ENCODE data around the gene DGAT2.
"Not testable (repeated sequence)": the region's sequence is repeated elsewhere in the genome, so short reads cannot be mapped to it uniquely, and the experiment has no call there.

Gene DGAT2

DNA sequence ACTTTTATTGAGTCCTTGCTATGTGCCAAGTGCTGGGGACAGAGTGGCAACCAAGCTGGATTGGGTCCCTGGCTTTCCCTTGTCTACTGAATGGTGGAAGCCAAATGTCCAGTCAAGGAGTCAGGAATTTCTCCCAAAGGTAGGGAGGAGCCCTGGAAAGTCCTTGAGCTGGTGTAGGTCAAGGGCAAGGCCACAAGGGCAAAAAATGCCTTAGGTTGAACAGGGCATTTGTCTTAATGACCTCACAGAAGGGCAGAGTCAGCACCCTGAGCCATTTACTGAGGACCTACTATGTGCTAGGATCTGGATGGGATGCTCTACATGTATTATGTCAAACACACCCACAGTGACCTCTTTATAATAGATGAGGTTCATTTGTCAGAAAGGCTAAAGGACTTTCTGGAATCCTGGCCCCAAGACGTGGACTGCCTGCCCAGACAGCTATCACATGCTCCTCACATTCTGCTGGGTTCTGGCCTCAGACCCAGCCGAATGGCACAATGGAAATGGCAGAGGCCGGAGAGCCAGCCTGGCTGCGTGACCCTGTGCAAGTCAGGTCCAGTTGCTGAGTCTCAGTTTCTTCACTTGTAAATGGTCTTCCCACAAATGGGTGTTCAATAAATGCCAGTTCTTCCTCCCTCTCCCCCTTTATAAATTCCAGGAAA lies 33.3 kb upstream of the DGAT2 start:
- CTCF ChIA-PET = no interaction called here
- peaks cover 25% of the 10 kb centered on the region for H3K27me3 Mint-ChIP-seq
- no peaks in the 10 kb centered on the region for H3K36me3 Mint-ChIP-seq
- no peak for DNase-seq
- no peak overlapping the region for H3K4me3 Mint-ChIP-seq
- H3K27ac Mint-ChIP-seq = no peak overlapping the region
- H3K4me1 Mint-ChIP-seq = no peaks in the 10 kb centered on the region
- H3K9me3 Mint-ChIP-seq = no peaks in the 10 kb centered on the region

DNA sequence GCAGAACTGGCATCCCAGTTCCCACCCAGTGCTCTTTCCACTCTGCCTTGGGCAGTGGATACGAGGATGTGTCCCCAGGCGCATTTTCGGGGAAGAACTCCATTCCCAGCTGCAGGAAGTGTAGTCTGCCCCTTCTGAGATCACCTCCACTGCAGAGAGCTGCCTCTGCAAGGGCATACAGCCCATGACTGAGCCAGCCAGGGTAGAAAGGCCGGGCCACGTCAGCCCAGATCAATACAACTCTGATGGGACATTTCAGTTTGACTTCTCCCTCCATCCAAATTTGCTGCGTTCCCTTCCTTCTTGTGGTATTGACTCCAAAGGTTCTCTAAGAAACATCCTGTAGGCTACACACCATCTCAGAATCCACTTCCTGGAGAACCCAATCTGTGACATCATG lies 31.3 kb upstream of the DGAT2 start:
- peaks cover 33% of the 10 kb centered on the region for H3K27me3 Mint-ChIP-seq
- H3K36me3 Mint-ChIP-seq = no peaks in the 10 kb centered on the region
- H3K9me3 Mint-ChIP-seq = no peaks in the 10 kb centered on the region
- H3K27ac Mint-ChIP-seq = no peak overlapping the region
- DNase-seq = no peak
- no peak overlapping the region for H3K4me3 Mint-ChIP-seq
- no peaks in the 10 kb centered on the region for H3K4me1 Mint-ChIP-seq
- CTCF ChIA-PET = interaction anchor here (0.6 kb wide), 1 partner anchor 343 kb away, joined by 3 read pairs; no protein-coding TSS in a partner anchor

DNA sequence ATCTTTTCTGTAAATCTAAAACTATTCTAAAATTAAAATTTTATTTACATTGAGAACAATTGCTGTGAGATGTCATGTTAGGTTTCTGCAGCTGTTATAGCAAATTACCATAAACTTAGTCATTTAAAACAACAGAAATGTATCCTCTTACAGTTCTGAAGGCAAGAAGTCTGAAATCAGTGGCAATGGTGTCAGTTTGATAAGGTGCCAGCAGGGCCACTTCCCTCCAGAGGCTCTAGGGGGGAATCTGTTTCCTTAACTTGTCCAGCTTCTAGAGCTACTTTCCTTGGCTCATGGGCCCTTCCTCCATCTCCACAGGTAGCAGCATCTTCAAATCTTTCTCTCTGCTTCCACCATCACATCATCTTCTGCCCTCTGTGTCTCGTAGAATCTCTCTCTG lies 27.9 kb upstream of the DGAT2 start:
- H3K4me1 Mint-ChIP-seq = no peaks in the 10 kb centered on the region
- no peaks in the 10 kb centered on the region for H3K9me3 Mint-ChIP-seq
- no peak overlapping the region for H3K27ac Mint-ChIP-seq
- H3K27me3 Mint-ChIP-seq = peaks cover 51% of the 10 kb centered on the region
- CTCF ChIA-PET = interaction anchor here (1.0 kb wide), 1 partner anchor 126 kb away, joined by 3 read pairs; no protein-coding TSS in a partner anchor
- H3K36me3 Mint-ChIP-seq = no peaks in the 10 kb centered on the region
- DNase-seq = no peak
- no peak overlapping the region for H3K4me3 Mint-ChIP-seq

DNA sequence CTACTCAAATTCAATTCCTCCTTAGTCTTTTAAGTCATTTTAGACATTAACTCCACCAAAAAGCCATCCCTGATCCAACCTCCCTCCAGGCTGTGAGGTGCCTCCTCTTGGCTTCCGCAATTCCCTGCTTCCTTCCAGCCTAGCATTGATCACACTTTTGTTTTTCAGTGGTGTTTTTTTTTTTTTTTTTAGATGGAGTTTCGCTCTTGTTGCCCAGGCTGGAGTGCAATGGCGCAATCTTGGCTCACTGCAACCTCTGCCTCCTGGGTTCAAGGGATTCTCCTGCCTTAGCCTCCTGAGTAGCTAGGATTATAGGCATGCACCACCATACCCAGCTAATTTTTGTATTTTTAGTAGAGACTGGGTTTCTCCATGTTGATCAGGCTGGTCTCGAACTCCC lies 25.4 kb upstream of the DGAT2 start:
- H3K27me3 Mint-ChIP-seq = peaks cover 59% of the 10 kb centered on the region
- DNase-seq, H3K9me3 Mint-ChIP-seq, H3K4me1 Mint-ChIP-seq, H3K4me3 Mint-ChIP-seq, H3K27ac Mint-ChIP-seq, H3K36me3 Mint-ChIP-seq, CTCF ChIA-PET: not testable (repeated sequence)

DNA sequence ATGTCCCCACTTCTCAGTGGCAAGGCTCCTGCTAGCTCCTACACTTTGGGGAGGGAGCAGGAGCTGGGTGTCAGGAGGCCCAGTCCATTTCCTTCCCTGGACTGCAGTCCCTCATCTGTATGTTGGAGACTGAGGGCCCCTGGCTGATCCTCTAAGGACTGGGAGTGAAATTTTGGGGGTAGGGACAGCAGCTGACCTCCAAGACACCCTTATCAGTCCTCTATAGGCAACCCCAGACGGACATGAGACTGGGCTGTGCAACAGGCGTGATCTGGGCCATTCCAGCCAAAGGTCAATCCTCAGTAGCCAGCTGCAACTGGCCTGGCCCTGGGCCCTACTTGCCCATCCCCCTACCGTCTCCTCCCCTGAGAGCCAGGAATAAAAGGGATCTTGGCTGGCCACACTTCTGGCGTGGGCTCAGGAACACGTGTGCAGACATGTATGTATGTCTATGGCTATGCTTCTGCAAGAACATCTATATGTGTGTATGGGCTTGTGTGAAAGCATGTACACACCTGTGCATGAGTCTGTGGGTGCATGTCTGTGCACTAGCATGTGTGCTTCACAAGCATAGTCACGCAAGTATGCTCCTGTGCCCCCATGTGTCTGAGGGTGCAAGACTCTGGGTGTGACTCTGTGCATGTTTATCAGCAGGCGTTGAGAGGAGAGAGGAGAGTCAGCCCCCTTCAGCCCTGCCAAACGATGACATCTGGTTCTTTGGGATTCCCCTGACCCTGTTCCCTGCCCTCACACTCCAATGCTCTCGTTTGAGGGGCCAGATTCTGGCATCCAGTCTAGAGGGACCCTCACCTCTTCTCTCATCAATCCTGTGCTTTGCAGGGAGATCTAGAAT lies 24.6 kb upstream of the DGAT2 start:
- no peak overlapping the region for H3K4me3 Mint-ChIP-seq
- no peaks in the 10 kb centered on the region for H3K9me3 Mint-ChIP-seq
- no peak for DNase-seq
- H3K27me3 Mint-ChIP-seq = peaks cover 59% of the 10 kb centered on the region
- H3K36me3 Mint-ChIP-seq = no peaks in the 10 kb centered on the region
- peaks cover 6% of the 10 kb centered on the region for H3K4me1 Mint-ChIP-seq
- no peak overlapping the region for H3K27ac Mint-ChIP-seq
- CTCF ChIA-PET = no interaction called here

- Mint-ChIP-seq H3K4me3 (no peak overlapping the region), H3K27me3 (peaks cover 51% of the 10 kb centered on the region), H3K27ac (no peak overlapping the region), H3K4me1 (peaks cover 6% of the 10 kb centered on the region), H3K9me3 (no peaks in the 10 kb centered on the region), H3K36me3 (no peaks in the 10 kb centered on the region)
- DNase-seq = no peak
- CTCF ChIA-PET = no interaction called here
Measured at GRCh38 chr11:75745807-75746206, 22.8 kb upstream of the DGAT2 start.

DNA sequence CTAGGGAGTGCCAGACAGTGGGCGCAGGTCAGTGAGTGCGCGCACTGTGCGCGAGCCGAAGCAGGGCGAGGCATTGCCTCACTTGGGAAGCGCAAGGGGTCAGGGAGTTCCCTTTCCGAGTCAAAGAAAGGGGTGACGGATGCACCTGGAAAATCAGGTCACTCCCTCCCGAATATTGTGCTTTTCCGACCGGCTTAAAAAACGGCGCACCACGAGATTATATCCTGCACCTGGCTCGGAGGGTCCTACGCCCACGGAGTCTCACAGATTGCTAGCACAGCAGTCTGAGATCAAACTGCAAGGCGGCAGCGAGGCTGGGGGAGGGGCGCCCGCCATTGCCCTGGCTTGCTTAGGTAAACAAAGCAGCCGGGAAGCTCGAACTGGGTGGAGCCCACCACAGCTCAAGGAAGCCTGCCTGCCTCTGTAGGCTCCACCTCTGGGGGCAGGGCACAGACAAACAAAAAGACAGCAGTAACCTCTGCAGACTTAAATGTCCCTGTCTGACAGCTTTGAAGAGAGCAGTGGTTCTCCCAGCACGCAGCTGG lies 19.8 kb upstream of the DGAT2 start:
- H3K4me1 Mint-ChIP-seq, DNase-seq, H3K36me3 Mint-ChIP-seq, H3K27ac Mint-ChIP-seq, H3K9me3 Mint-ChIP-seq, H3K4me3 Mint-ChIP-seq, CTCF ChIA-PET: not testable (repeated sequence)
- H3K27me3 Mint-ChIP-seq = peaks cover 31% of the 10 kb centered on the region

DNA sequence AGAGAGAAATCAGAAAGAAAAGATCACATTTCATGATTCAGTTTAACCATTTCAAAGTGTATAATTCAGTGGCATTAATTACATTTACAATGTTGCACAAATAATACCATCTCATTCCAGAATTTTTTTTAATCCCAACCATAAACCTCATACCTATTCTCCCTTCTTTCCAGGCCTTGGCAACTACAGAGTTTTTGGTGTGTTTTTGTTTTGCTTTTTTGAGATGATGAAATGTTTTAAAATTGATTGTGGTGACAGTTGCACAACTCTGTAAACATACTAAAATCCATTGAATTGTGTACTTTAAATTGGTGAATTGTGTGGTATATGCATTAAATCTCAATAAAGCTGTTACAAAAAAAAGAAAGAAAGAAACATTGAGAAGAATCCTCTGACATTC lies 13.6 kb upstream of the DGAT2 start:
- H3K4me3 Mint-ChIP-seq, DNase-seq, H3K27ac Mint-ChIP-seq, H3K9me3 Mint-ChIP-seq, H3K4me1 Mint-ChIP-seq, H3K36me3 Mint-ChIP-seq, CTCF ChIA-PET: not testable (repeated sequence)
- peaks cover 26% of the 10 kb centered on the region for H3K27me3 Mint-ChIP-seq

DNA sequence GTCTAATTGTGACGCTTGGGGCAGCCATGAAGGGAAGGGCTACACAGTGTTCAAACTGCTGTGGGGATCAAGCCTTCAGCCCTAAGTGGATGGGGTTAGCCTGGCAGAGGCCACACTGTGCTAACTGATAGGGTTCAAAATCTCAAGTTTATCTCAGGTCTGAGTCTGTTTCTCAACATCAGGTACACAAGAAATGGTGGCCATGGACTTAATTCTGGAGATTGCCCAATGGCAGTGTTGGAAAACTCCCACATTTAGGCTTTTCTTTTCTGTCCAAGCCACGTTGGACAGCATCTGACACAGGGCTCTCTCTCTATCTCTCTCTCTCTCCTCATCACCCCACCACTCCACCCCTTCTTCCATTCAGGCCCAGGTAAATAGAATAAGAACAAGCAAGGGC lies 10.9 kb upstream of the DGAT2 start:
- no peak overlapping the region for H3K27ac Mint-ChIP-seq
- peaks cover 26% of the 10 kb centered on the region for H3K27me3 Mint-ChIP-seq

GRCh38 chr11:75759832-75760231 lies 8.7 kb upstream of the DGAT2 start:
- no peak overlapping the region for H3K27ac Mint-ChIP-seq
- no peaks in the 10 kb centered on the region for H3K36me3 Mint-ChIP-seq
- no peaks in the 10 kb centered on the region for H3K9me3 Mint-ChIP-seq
- H3K27me3 Mint-ChIP-seq = peaks cover 26% of the 10 kb centered on the region
- H3K4me1 Mint-ChIP-seq = peaks cover 3% of the 10 kb centered on the region
- CTCF ChIA-PET = no interaction called here
- no peak for DNase-seq
- H3K4me3 Mint-ChIP-seq = no peak overlapping the region

More for the DNA sequence above, 10.9 kb upstream of the DGAT2 start:
- CTCF ChIA-PET = no interaction called here
- Mint-ChIP-seq H3K36me3 (peaks cover 2% of the 10 kb centered on the region), H3K4me1 (peaks cover 3% of the 10 kb centered on the region), H3K4me3 (no peak overlapping the region), H3K9me3 (peaks cover 2% of the 10 kb centered on the region)
- DNase-seq = no peak

DNA sequence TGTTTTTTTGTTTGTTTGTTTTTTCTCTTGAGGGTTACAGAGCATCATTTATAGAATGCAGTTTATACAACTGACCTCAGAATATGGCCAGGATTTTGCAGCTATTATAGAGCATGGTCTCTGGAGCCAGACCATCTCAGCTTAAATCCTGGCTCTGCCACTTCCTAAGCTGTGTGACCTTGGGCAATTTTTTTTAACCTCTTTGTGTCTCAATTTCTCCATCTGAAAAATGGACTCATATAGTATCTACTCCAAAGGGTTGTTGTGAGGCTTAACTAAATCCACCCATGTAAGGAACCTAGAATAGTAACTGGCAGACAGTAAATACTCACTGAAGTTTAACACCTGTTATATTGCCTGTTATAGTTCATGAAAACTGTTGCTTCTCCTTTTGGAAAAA lies 8.3 kb upstream of the DGAT2 start:
- H3K27me3 Mint-ChIP-seq = peaks cover 26% of the 10 kb centered on the region
- no peaks in the 10 kb centered on the region for H3K9me3 Mint-ChIP-seq
- CTCF ChIA-PET = no interaction called here
- H3K4me1 Mint-ChIP-seq = peaks cover 2% of the 10 kb centered on the region
- no peaks in the 10 kb centered on the region for H3K36me3 Mint-ChIP-seq
- no peak overlapping the region for H3K4me3 Mint-ChIP-seq
- H3K27ac Mint-ChIP-seq = no peak overlapping the region
- DNase-seq = no peak

GRCh38 chr11:75760710-75761493 lies 7.7 kb upstream of the DGAT2 start:
- Mint-ChIP-seq H3K9me3 (no peaks in the 10 kb centered on the region), H3K27me3 (peaks cover 20% of the 10 kb centered on the region)
- no peak for DNase-seq

GRCh38 chr11:75762158-75762557 lies 6.4 kb upstream of the DGAT2 start:
- H3K4me1 Mint-ChIP-seq = peaks cover under 1% of the 10 kb centered on the region
- H3K27me3 Mint-ChIP-seq = peaks cover 10% of the 10 kb centered on the region
- DNase-seq = no peak
- no peak overlapping the region for H3K27ac Mint-ChIP-seq
- CTCF ChIA-PET = no interaction called here
- no peaks in the 10 kb centered on the region for H3K9me3 Mint-ChIP-seq
- no peaks in the 10 kb centered on the region for H3K36me3 Mint-ChIP-seq
- no peak overlapping the region for H3K4me3 Mint-ChIP-seq

More at GRCh38 chr11:75760710-75761493, 7.7 kb upstream of the DGAT2 start:
- Mint-ChIP-seq H3K4me1 (no peaks in the 10 kb centered on the region), H3K4me3 (no peak overlapping the region), H3K36me3 (no peaks in the 10 kb centered on the region), H3K27ac (no peak overlapping the region)
- CTCF ChIA-PET = no interaction called here

- H3K27me3 Mint-ChIP-seq = peaks cover 8% of the 10 kb centered on the region
- H3K4me1 Mint-ChIP-seq = peaks cover 7% of the 10 kb centered on the region
Measured at GRCh38 chr11:75762885-75763284, 5.7 kb upstream of the DGAT2 start.

More at GRCh38 chr11:75762885-75763284, 5.7 kb upstream of the DGAT2 start:
- CTCF ChIA-PET = no interaction called here
- Mint-ChIP-seq H3K9me3 (no peaks in the 10 kb centered on the region), H3K27ac (no peak overlapping the region), H3K4me3 (no peak overlapping the region), H3K36me3 (no peaks in the 10 kb centered on the region)
- peak; percentile 4 for DNase-seq
